NCI-H524 (cell line): Measurements from ENCODE around the gene TRIM33.
"Not testable (repeated sequence)": the region's sequence is repeated elsewhere in the genome, so short reads cannot be mapped to it uniquely, and the experiment has no call there.

Source experiments
- DNase-seq, 2 experiments: peaks; one replicate each; lab custom pipeline; 2025; lab: John Stamatoyannopoulos, UW

TRIM33 gene

DNA sequence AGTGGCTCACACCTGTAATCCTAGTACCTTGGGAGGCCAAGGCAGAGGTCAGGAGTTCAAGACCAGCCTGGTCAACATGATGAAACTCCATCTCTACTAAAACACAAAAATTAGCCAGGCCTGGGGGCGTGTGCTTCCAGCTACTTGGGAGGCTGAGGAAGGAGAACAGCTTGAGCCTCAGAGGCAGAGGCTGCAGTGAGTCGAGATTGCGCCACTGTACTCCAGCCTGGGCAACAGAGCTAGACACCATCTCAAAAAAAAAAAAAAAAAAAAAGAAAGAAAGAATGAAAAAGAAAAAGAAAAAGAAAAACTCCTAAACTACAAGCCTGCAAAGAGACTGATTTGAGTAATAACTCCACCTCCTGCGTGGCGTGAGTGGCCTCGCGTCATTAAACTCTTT, 92.1 kb downstream of the TRIM33 start:
- DNase-seq, result not testable (repeated sequence)

DNA sequence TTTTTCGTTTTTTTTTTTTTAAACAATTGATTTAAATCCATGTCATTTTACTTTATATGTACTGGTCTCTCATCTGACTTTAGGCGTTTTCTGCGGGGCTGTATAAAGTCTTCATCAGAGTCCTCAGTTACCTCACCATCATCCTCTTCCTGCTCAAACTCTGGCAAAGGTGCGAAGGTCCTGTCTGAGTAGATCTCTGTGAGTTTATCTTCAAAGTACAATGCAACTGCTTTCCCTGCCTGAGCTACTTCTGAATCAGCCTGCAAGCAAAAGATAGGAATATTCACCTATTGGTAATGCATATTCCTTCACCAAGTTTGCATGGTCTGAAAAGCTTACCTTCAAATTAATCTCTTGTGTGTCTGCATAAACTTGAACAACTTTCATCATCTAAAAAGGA, 113.4 kb downstream of the TRIM33 start:
- DNase-seq, result no peak

DNA sequence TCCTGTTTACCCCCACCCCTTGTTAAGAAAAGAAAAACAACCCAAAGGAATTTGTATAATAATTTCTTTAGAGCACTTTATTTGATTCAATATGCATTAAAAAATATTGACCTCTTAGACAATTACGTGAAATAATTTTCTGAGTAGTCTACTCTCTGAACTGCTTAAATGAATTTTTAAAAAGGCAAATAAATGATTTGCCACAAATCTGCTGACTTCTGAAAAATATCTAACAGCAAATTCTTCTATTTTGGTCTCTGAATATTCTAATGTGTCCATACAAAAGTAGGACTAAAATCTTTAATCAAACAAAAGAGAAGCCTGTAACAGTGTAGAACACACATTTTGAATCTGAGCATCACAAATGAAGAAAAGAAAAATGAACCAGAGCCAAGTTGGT, 115.1 kb downstream of the TRIM33 start:
- no peak for DNase-seq

DNA sequence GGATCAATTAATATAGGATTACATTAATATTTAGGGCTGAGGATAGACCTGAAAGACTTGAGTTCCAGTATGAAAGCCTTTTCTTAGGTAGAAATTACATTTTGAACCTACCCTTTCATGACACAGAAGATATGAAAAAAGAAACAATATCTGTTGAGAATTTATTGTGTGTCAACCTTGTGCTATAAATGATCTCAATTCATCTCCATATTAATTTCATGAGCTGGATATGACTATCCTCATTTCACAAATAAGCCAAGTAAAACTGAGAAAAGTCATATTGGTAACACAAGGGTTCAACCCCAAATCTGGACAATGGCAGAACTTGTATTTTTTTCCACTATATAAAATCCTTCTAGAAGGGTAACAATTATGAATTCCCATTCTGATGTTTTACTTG, 120.0 kb downstream of the TRIM33 start:
- no peak for DNase-seq

- no peak for DNase-seq
Observed at GRCh38 chr1:114390361-114390760, 120.6 kb downstream of the TRIM33 start.

DNA sequence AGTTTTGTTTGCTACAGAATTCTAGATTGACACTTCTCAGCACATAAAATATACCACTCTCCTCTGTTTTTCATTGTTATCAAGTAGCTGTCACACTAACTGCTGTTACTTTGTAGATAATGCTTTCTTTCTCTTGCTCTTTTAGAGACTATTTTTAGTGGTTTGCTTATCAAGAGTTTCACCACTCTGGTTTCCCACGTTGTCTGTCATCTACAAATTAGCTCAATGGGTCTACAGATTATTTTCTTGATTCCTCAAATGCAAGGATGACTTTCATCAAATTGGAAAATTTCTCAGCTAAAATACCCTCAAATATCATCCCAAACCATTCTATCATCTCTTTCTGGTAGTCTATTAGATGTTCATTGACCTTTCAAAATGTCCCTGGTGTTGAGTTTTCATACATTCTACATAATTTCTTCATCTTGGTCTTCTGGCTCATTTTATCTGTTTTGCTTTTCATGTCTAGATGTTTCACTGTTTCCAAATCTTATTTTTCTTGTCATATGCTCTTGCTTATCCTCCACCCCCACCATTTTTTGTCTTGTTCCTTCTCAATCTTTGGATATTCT, 122.5 kb downstream of the TRIM33 start:
- no peak for DNase-seq

DNA sequence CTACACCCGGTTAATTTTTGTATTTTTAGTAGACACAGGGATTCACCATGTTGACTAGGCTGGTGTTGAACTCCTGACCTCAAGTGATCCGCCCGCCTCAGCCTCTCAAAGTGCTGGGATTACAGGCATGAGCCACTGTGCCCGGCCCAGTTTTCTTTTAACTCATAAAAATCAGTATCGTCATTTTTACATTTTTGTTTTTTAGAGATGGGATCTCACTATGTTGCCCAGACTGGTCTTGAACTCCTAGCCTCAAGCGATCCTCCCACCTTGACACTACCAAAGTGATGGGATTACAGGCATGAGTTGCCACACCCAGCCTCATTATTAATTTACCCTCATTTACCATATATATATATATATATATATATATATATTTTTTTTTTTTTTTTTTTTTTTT, 123.4 kb downstream of the TRIM33 start:
- not testable (repeated sequence) for DNase-seq

DNA sequence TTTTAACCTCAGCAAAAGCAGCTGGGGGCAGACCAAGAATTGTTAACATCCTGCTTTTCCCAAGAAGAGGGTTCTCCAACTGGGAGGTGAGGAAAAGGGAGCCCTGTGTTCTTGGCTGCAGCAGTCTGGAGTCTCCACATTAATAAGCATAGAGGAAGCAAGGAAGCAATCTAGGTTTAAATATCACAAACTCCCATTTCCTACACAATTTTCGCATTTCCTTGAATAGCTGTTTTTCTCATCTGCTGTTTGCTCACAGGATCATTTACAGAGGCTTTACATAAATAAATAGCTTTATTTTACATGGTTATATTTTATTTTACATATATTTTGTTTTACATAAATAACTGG, 124.0 kb downstream of the TRIM33 start:
- no peak for DNase-seq

GRCh38 chr1:114386129-114387009, 124.6 kb downstream of the TRIM33 start:
- DNase-seq, result no peak

GRCh38 chr1:114384922-114385321, 126.1 kb downstream of the TRIM33 start:
- DNase-seq, result no peak

DNA sequence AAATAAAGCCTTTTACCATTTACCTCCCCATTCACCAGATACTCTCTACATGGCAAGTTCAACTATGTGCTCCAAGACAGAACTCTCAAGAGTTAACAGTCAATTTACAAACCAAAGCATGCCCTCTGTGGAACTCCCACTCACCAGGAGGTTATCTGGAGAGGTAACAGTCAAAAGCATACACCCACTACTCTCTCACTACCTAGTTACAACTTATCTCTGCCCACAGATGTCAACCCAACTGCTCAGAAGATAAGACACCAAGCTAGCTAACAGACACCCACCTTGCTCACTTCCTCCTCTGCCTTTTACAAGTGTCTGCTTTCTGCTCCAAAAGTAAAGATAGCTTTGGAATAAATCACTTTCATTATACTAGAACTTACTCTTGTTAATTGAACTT, 131.0 kb downstream of the TRIM33 start:
- DNase-seq, result no peak

- no peak for DNase-seq
Observed at GRCh38 chr1:114379358-114379757, 131.6 kb downstream of the TRIM33 start.

DNA sequence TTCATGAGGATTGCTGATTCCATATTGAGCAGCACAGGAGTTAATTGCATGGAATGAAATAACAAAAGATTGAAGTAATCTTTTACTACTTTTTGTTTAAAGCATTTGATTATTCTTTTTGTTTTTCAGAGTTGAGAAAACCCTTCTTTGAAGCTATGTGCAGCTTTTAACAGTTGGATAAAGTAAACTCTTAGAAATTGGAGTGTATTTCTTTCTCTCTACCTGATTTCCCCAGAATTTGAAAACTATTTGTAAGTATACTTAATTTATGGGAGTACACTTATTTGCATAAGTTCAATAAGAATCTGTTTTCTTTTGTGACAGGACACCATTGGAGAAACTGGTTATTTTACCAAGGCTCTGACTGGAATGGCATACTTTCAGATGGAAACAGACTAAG, 133.6 kb downstream of the TRIM33 start:
- DNase-seq, result no peak

GRCh38 chr1:114369930-114370329, 141.1 kb downstream of the TRIM33 start:
- DNase-seq, result no peak

GRCh38 chr1:114369266-114369919, 141.6 kb downstream of the TRIM33 start:
- not testable (repeated sequence) for DNase-seq

- DNase-seq, result no peak
Observed at GRCh38 chr1:114368560-114369255, 142.3 kb downstream of the TRIM33 start.

DNA sequence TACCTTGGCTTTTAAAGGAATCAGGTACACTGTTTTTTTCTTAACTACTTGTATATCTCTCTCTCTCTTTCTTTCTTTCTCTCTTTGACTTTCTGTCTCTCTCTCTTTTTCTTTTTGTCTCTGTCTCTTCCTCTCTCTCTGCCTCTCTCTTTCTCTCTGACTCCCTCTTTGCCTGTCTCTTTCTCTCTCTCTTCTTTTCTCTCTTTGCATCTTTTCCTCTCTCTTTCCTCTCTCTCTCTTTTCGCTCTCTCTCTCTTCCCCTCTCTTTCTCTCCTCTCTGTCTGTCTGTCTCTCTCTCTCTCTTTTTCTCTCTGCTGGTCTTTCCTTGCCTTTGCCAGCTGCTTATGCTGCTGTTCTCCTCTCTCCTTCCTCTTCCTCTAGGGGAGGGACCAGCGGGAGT, 143.2 kb downstream of the TRIM33 start:
- no peak for DNase-seq

DNA sequence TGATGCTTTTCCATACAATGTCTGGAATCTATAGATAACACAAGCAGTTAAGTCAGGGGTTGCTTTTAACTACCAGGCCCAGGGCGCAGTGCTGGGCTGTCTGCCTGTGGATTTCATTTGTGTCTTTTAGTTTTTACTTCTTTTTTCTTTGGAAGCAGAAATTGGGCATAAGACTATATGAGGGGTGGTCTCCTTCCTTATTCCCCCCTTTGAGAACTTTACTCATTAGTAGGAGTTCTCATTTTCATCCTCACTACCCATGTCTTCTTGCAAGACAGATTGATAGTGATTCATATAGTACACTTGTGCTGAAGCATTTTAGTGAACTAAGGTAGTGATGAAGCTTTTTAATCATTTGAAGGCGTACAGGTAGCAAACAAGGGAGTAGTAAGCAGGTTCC, 147.8 kb downstream of the TRIM33 start:
- not testable (repeated sequence) for DNase-seq

GRCh38 chr1:114359791-114360190, 151.2 kb downstream of the TRIM33 start:
- no peak for DNase-seq

DNA sequence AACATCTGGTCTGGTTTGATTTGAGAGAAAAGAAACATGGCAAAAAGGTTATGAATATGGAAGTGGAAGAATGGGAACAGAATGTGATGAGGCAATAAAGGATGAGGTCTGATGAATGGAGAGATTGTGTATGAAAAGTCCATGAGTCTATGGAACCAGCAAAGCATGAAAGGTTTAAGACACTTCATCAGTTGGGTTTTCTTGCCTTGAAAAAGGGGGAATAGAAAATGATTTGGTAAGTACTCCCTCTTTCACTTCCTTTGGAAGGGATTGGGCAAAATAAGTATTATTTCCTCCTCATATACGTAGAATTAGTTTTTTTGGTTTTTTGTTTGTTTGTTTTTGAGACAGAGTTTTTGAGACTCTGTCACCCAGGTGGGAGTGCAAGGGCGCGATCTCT, 155.8 kb downstream of the TRIM33 start:
- no peak for DNase-seq

DNA sequence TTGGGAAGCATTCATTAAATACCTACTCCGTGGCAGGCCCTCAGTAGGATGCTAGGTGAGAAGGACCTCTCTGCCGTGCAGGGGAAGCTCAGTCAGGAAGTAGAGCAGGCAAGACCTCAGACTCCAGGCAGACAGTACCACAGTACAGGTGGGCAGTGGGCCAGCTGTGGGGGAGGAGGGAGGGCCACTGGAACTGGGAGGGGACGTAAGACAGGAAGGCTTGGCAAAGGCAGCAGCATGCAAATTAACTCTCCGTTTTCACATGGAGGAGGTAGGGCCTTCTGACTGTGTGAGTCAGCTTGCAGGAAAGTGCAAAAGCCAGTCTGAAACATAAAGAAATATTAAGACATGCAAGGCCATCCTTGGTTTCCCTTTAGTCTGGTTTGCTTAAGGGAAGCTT, 157.7 kb downstream of the TRIM33 start:
- DNase-seq, result peak; percentile 71 to 87

DNA sequence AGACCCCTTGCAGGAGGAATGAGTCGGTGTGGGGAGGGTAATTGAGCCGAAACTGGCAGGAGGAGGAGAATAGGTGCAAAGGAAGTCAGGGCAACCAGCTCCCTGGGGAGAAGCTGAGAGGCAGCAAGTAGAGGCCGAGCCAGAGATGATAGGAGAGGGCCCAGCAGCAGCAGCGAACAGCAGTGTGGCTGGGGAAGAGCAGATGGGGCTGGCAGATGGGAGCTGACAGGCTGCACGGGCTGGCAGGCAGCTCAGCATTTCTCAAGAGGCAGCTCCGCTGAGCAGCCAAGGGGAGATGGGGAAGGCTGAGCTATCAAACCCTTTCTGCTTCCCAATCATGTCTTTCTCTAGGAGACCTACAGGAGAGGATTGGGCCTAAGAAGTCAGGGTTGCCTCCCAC, 158.2 kb downstream of the TRIM33 start:
- peak; percentile 94 to 97 for DNase-seq
